ENCODE measurements around the gene RERE. TPM values are rescaled to one million over a fixed set of nuclear protein-coding genes. Genes with fewer than 3 reads are reported as not detected.

The RERE gene
- total RNA-seq, 4 donors from 2014 or later = 118 to 244 (median 131) TPM

GRCh38 chr1:8723010-8723409, 94.4 kb downstream of the RERE start:
- Histone ChIP-seq H3K9me3 (no peaks in the 10 kb centered on the region), H3K27ac (peak overlapping the region; percentile 28 to 61 (median 43)), H3K4me1 (peaks cover 11 to 14% of the 10 kb centered on the region in 2 donors), H3K36me3 (no peaks in the 10 kb centered on the region), H3K4me3 (replicated peaks in 1 of 3) (no peak overlapping the region), H3K27me3 (no peaks in the 10 kb centered on the region)
- DNase-seq = no peak
- intact Hi-C loops (cut with DNase I) = no loop called here
- 24 to 27% methylated on average over 2 of the region's 2 CpGs for WGBS, 2 donors
- TF ChIP-seq POLR2A (IDR thresholded peaks at IDR 0.05) = no peak
- TF ChIP-seq CTCF (IDR thresholded peaks at IDR 0.05) = no peak

- peaks cover 16 to 20% of the 10 kb centered on the region in 2 donors for H3K4me1 ChIP-seq
- peak overlapping the region in 1 of 3 donors; percentile 28 for H3K27ac ChIP-seq
- H3K27me3 ChIP-seq = no peaks in the 10 kb centered on the region
- DNase-seq = no peak
- TF ChIP-seq CTCF (IDR thresholded peaks at IDR 0.05) (no peak), POLR2A (IDR thresholded peaks at IDR 0.05) (no peak)
- intact Hi-C loops (cut with DNase I) = no loop called here
- H3K4me3 ChIP-seq (replicated peaks in 1 of 3) = no peak overlapping the region
- no peaks in the 10 kb centered on the region for H3K9me3 ChIP-seq
- WGBS, 2 donors = 94 to 99% methylated on average over 3 of the region's 3 CpGs
- H3K36me3 ChIP-seq = no peaks in the 10 kb centered on the region
Measured at GRCh38 chr1:8722366-8722765, 95.1 kb downstream of the RERE start.

GRCh38 chr1:8721679-8722324, 95.6 kb downstream of the RERE start:
- Histone ChIP-seq H3K27me3 (no peaks in the 10 kb centered on the region), H3K27ac (no peak overlapping the region), H3K9me3 (no peaks in the 10 kb centered on the region), H3K4me1 (peaks cover 21 to 25% of the 10 kb centered on the region in 2 donors), H3K36me3 (no peaks in the 10 kb centered on the region), H3K4me3 (replicated peaks in 1 of 3) (no peak overlapping the region)
- intact Hi-C loops (cut with DNase I) = no loop called here
- DNase-seq = no peak
- TF ChIP-seq CTCF (IDR thresholded peaks at IDR 0.05) (no peak), POLR2A (IDR thresholded peaks at IDR 0.05) (no peak)
- WGBS, 2 donors = 91% methylated on average over 4 of the region's 4 CpGs

GRCh38 chr1:8720347-8720746, 97.1 kb downstream of the RERE start:
- Histone ChIP-seq H3K9me3 (no peaks in the 10 kb centered on the region), H3K4me1 (peaks cover 27 to 30% of the 10 kb centered on the region in 2 donors)

More at GRCh38 chr1:8720347-8720746, 97.1 kb downstream of the RERE start:
- no peaks in the 10 kb centered on the region for H3K36me3 ChIP-seq
- WGBS, 2 donors = 97% methylated on average over 8 of the region's 8 CpGs
- no peak overlapping the region for H3K27ac ChIP-seq
- DNase-seq = no peak
- intact Hi-C loops (cut with DNase I) = no loop called here
- H3K27me3 ChIP-seq = no peaks in the 10 kb centered on the region
- H3K4me3 ChIP-seq (replicated peaks in 1 of 3) = no peak overlapping the region
- TF ChIP-seq CTCF (IDR thresholded peaks at IDR 0.05) (no peak), POLR2A (IDR thresholded peaks at IDR 0.05) (no peak)

All from thyroid gland (tissue), 4 donors.